Hypothalamus (tissue), 51 donors: ENCODE measurements around the gene INTS7.

Source experiments
- DNase-seq, 51 donors: peaks; one replicate each; lab custom pipeline; 2025; lab: John Stamatoyannopoulos, UW

Gene INTS7

GRCh38 chr1:211912844-211913432, 122.4 kb downstream of the INTS7 start:
- peak in 1 of 51 donors; percentile 32 for DNase-seq

DNA sequence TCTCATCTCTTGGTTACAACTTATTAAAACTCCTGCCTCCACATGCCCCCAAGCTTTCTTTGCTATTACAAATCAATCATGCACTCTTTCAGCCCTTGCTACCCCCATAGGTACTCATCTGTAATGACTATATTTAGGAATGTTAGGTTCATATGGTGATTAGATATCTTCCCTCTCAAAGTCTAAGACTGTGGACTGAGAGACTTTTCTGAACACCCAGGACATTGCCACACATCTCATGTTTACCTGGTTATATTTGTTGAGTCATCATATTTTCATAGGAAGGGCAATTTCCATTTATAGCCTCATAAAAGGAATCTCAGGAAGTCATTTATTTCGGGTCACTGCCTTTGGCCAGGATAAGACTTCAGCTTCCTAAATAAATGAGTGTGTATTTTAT, 123.3 kb downstream of the INTS7 start:
- DNase-seq, result no peak

DNA sequence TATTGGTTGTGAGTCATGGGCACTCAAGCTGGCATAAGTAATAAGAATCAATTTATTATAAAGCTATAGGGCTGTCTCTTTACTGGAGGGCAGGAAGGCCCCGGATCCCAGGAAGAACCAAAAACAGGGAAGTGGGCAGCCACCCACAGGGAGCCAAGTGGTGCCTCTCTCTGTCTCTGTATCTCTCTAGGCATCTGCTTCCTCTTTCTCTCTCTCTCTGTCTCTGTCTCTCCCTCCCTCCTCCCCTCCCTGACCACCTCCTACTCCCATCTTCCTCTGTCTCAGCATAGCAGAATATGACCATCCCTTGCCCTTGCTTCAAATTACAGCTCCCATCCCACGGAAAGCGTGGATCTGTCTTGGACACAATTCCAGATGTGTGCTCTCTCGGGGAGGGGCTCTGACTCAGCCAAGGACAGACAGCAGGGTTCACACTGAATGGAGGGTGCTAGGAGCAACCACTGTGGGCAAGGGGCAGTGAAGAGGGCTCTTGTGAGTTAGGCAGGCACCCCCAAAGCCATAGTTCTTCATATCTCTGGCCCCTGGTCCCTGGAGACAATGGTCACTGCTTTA, 124.4 kb downstream of the INTS7 start:
- no peak for DNase-seq

GRCh38 chr1:211910113-211910884, 125.1 kb downstream of the INTS7 start:
- DNase-seq, result no peak

DNA sequence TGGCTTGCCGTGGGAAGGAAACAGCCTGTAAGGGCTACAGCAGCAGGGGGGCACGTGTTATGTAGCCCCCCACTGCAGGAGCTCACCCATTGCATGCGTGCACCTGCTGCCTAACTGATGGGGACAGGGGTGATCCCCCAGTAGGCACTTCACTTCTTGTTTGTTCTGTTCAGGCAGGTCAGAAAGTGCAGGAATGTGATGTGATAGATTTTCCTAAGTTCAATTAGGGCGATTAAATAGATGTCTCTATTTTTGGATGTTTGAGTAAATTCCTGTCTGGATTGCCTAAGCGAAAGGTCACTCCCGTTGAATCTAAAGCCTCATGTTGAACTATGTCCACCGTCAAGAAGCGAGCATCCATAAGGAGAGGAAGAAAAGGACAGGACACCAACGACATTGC, 126.0 kb downstream of the INTS7 start:
- DNase-seq, result no peak

- DNase-seq, result no peak
These were observed 126.4 kb downstream of the INTS7 start for GRCh38 chr1:211908951-211909350.

DNA sequence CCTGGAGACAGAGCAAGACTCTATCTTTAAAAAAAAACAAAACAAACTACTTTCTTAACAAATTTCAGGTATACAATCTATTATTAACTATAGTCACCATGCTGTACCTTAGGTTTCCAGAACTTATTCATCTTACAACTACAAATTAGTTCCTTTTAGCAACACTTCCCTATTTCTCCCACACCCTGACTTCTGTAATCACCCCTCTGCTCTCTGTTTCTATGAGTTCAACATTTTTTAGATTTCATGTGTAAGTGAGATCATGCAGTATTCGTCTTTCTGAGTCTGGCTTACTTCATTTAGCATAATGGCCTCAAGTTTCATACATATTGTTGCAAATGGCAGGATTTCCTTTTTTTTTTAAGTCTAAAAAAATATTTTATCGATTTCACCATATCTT, 126.9 kb downstream of the INTS7 start:
- no peak for DNase-seq

DNA sequence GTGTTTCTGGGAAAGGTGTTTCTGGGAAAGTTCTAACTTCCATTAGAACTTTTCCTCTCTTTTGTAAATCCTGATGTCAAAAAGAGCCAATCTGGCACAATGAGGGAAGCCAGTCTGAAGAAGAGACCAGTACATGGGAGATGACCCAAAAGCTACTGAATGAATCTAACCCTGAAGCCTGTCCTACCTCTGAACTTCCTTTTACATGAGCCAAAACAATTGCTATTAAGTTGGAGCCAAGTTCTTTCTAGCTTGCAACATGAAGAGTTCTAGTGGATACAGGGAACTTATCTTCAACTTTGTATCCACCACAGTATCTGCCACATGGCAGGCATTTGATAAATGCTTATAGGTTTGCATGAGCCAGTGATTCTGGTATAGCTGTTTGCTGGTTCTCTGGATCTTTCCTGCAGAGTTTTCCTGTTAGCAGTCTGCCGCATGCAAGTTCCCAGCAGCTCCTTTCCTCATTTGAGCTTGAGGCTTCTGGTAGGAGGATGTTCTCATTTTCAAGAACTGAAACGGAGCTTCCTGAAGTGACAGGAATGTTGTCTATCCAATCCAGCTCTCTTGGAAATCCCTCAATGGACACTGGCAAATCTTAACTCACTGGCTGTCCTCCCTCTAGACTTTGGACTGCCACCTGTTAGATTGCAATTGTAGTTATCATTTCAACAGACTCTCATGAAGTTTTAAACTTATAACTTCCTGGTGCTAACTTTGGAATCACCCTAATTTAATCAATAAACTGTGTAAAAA, 131.7 kb downstream of the INTS7 start:
- no peak for DNase-seq

- no peak for DNase-seq
These were observed 132.6 kb downstream of the INTS7 start for GRCh38 chr1:211902624-211903291.

- DNase-seq, result no peak
These were observed 133.4 kb downstream of the INTS7 start for GRCh38 chr1:211901945-211902344.

GRCh38 chr1:211900441-211900840, 134.9 kb downstream of the INTS7 start:
- no peak for DNase-seq

GRCh38 chr1:211896958-211897357, 138.4 kb downstream of the INTS7 start:
- DNase-seq, result no peak

- DNase-seq, result no peak
These were observed 140.1 kb downstream of the INTS7 start for GRCh38 chr1:211895126-211895759.

DNA sequence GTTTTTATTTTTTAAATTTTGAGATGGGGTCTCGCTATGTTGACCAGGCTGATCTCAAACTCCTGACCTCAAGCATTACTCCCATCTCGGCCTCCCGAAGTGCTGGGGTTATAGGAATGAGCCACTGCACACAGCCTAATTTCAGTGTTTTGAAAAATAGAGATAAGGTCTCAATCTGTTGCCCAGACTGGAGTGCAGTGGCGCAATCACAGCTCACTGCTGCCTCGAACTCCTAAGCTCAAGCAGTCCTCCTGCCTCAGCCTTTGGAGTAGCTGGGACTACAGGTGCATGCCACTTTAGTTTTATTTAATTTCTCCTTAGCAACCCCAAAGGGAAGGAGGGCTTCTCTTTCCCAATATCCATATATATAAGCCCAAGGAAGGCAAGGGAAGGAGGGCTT, 141.0 kb downstream of the INTS7 start:
- no peak for DNase-seq

DNA sequence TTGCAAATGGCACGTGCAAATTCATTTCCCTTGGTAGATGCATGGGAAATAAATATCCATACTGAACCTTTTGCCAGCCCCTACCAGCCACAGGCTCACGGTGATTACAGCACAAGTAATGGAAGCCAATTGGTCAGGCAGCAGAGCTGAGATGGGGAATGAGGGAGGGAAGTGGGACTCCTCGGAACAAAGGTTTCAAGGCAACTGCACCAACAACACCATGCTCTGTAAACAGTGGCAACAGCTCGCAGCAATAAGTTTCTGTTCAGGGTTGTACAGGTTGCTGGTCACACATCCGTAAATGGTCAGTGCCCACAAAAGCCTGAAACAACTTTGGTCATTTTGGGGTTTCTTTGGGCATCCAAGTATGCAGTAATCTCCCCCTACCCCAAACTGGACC, 142.1 kb downstream of the INTS7 start:
- no peak for DNase-seq

DNA sequence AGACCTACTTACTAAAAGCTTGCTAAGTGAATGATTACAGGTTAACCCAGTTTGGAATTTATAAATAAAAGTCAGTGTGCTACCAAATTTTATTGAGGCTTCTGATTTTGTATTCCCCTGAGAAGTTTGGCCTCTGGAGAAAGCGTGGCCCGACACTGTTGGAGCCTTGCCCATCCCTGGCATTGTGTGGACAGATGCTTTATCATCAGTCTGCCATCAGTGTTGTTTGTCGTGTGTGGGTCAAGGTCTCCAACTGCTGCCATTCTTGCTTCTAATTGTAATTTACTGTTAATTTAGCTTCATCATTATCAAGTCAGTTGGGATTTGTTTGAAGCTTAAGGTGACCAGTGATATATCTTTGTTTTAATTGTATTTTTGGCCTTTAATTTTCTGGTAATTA, 142.8 kb downstream of the INTS7 start:
- DNase-seq, result no peak

- DNase-seq, result no peak
These were observed 143.6 kb downstream of the INTS7 start for GRCh38 chr1:211891708-211892107.
